ENCODE results near the gene CASKIN1.

CASKIN1 gene

GRCh38 chr16:2238150-2238837 lies 41.9 kb upstream of the CASKIN1 start:
- Histone ChIP-seq H3K4me3 (ENCODE audit: low read depth, low read length, poor library complexity, severe bottlenecking) (no peak overlapping the region), H3K9me3 (ENCODE audit: low read length) (no peaks in the 10 kb centered on the region), H3K27ac (ENCODE audit: low read depth, low read length, poor library complexity, severe bottlenecking) (no peak overlapping the region), H3K36me3 (ENCODE audit: insufficient read depth, low read length) (peaks cover 71% of the 10 kb centered on the region), H3K79me2 (ENCODE audit: insufficient read depth, low read length) (no peaks in the 10 kb centered on the region), H3K27me3 (ENCODE audit: insufficient read depth, low read length) (no peaks in the 10 kb centered on the region), H3K9me2 (ENCODE audit: low read depth, low read length) (no peaks in the 10 kb centered on the region), H3F3A (ENCODE audit: insufficient read depth, low read length) (0 out of 2 replicates have a peak, but pooled peaks cover 3% of the 10 kb centered on the region), H3K9ac (ENCODE audit: low read length) (no peak overlapping the region), H4K20me1 (ENCODE audit: insufficient read depth, low read length) (no peaks in the 10 kb centered on the region), H2AFZ (ENCODE audit: low read length) (no peak overlapping the region), H3K4me2 (ENCODE audit: low read length) (no peak overlapping the region), H3K4me1 (ENCODE audit: insufficient read depth, low read length, severe bottlenecking) (no peaks in the 10 kb centered on the region)
- no peak for TF ChIP-seq EZH2 (IDR thresholded peaks at IDR 0.05; ENCODE audit: borderline replicate concordance, low read length)
- no peak for TF ChIP-seq CTCF (IDR thresholded peaks at IDR 0.05; ENCODE audit: low read length)

GRCh38 chr16:2237493-2238149 lies 41.2 kb upstream of the CASKIN1 start:
- H3K9me3 ChIP-seq (ENCODE audit: low read length) = no peaks in the 10 kb centered on the region
- no peak overlapping the region for H3K4me2 ChIP-seq (ENCODE audit: low read length)
- H3K79me2 ChIP-seq (ENCODE audit: insufficient read depth, low read length) = no peaks in the 10 kb centered on the region
- H3F3A ChIP-seq (ENCODE audit: insufficient read depth, low read length) = 0 out of 2 replicates have a peak, but pooled peaks cover 3% of the 10 kb centered on the region
- no peak overlapping the region for H3K27ac ChIP-seq (ENCODE audit: low read depth, low read length, poor library complexity, severe bottlenecking)
- no peaks in the 10 kb centered on the region for H3K9me2 ChIP-seq (ENCODE audit: low read depth, low read length)
- no peaks in the 10 kb centered on the region for H3K27me3 ChIP-seq (ENCODE audit: insufficient read depth, low read length)
- no peak overlapping the region for H2AFZ ChIP-seq (ENCODE audit: low read length)
- H3K36me3 ChIP-seq (ENCODE audit: insufficient read depth, low read length) = peaks cover 71% of the 10 kb centered on the region
- no peak overlapping the region for H3K9ac ChIP-seq (ENCODE audit: low read length)
- no peak for TF ChIP-seq CTCF (IDR thresholded peaks at IDR 0.05; ENCODE audit: low read length)
- H3K4me3 ChIP-seq (ENCODE audit: low read depth, low read length, poor library complexity, severe bottlenecking) = no peak overlapping the region
- H4K20me1 ChIP-seq (ENCODE audit: insufficient read depth, low read length) = no peaks in the 10 kb centered on the region
- H3K4me1 ChIP-seq (ENCODE audit: insufficient read depth, low read length, severe bottlenecking) = no peaks in the 10 kb centered on the region

GRCh38 chr16:2237102-2237482 lies 40.7 kb upstream of the CASKIN1 start:
- Histone ChIP-seq H3K27ac (ENCODE audit: low read depth, low read length, poor library complexity, severe bottlenecking) (no peak overlapping the region), H3K4me1 (ENCODE audit: insufficient read depth, low read length, severe bottlenecking) (no peaks in the 10 kb centered on the region), H4K20me1 (ENCODE audit: insufficient read depth, low read length) (no peaks in the 10 kb centered on the region), H3K4me2 (ENCODE audit: low read length) (no peak overlapping the region), H3K79me2 (ENCODE audit: insufficient read depth, low read length) (no peaks in the 10 kb centered on the region), H3K36me3 (ENCODE audit: insufficient read depth, low read length) (peaks cover 71% of the 10 kb centered on the region), H3F3A (ENCODE audit: insufficient read depth, low read length) (0 out of 2 replicates have a peak, but pooled peaks cover 3% of the 10 kb centered on the region), H3K4me3 (ENCODE audit: low read depth, low read length, poor library complexity, severe bottlenecking) (no peak overlapping the region), H3K27me3 (ENCODE audit: insufficient read depth, low read length) (no peaks in the 10 kb centered on the region), H3K9ac (ENCODE audit: low read length) (no peak overlapping the region), H3K9me3 (ENCODE audit: low read length) (no peaks in the 10 kb centered on the region), H3K9me2 (ENCODE audit: low read depth, low read length) (no peaks in the 10 kb centered on the region), H2AFZ (ENCODE audit: low read length) (no peak overlapping the region)
- no peak for TF ChIP-seq EZH2 (IDR thresholded peaks at IDR 0.05; ENCODE audit: borderline replicate concordance, low read length)
- no peak for TF ChIP-seq CTCF (IDR thresholded peaks at IDR 0.05; ENCODE audit: low read length)
